B cell (primary cell): Measurements from ENCODE around the gene ITPRIPL1. TPM values are rescaled to one million over a fixed set of nuclear protein-coding genes. Genes with fewer than 3 reads are reported as not detected.
A peak's percentile ranks its signal among the peaks of the same experiment; 100 is the strongest.

Experiments used
- ATAC-seq: fragments of 200-7000 bp; cut with Tn5 transposase; one replicate; pipeline ENCODE4 v1.10.0; 2021; ENCODE audit warnings: low read depth, mild to moderate bottlenecking, moderate number of reproducible peaks, moderate library complexity
- CTCF ChIA-PET: fragments of 350-600 bp; sonication (Branson Sonifier 250); formaldehyde crosslinking; loops from one replicate; lab custom pipeline; 2021; ENCODE audit warnings: antibody characterized with exemption, inconsistent platforms; lab: Charles Lee
- POLR2A ChIA-PET: fragments of 350-600 bp; sonication (Branson Sonifier 250); formaldehyde crosslinking; loops from one replicate; lab custom pipeline; 2021; ENCODE audit warnings: antibody characterized with exemption; lab: Charles Lee
- DNase-seq: peaks from one replicate; pipeline ENCODE4 v3.0.0; 2013
- H2AFZ ChIP-seq: 2 replicates; pipeline ENCODE4 v1.6.1; 2012; ENCODE audit warnings: mild to moderate bottlenecking, low read depth, low read length; ENCODE audit not compliant: insufficient read depth, poor library complexity, severe bottlenecking
- H3K27ac ChIP-seq, 2 donors: 1 replicate in 1 of 2; 2 replicates in 1 of 2; pipeline ENCODE4 v1.5.1; 2012 to 2013; ENCODE audit warnings: low read length in 2 of 2, mild to moderate bottlenecking in 2 of 2, moderate library complexity in 1 of 2
- H3K27me3 ChIP-seq, 4 experiments: fragments of 200-600 bp in 1 of 4; sonication (generic) in 1 of 4; replicated peaks in 1 of 4; 1 replicate in 2 of 4; 2 replicates in 2 of 4; pipeline versions ENCODE4 v1.6.1 to v1.7.0; 2013 to 2016; ENCODE audit warnings: low read length in 3 of 4, mild to moderate bottlenecking in 2 of 4, mixed read lengths in 1 of 4, moderate library complexity in 1 of 4; ENCODE audit not compliant: insufficient read depth in 4 of 4, control insufficient read depth in 3 of 4; ENCODE audit errors: control extremely low read depth in 1 of 4
- H3K36me3 ChIP-seq, 2 experiments: replicated peaks in 1 of 2; 1 replicate in 1 of 2; 2 replicates in 1 of 2; pipeline versions ENCODE4 v1.6.1 to v1.7.1; 2013; ENCODE audit warnings: low read length in 1 of 2; ENCODE audit not compliant: insufficient read depth in 2 of 2, control insufficient read depth in 1 of 2; ENCODE audit errors: control extremely low read depth in 1 of 2, extremely low read depth in 1 of 2
- H3K4me1 ChIP-seq, 2 donors: fragments of 200-600 bp in 1 of 2; sonication (generic) in 1 of 2; 1 replicate in 1 of 2; 2 replicates in 1 of 2; pipeline versions ENCODE4 v1.5.1 to v1.6.1; 2013 to 2017; ENCODE audit warnings: low read length in 2 of 2; ENCODE audit not compliant: control insufficient read depth in 2 of 2, insufficient read depth in 2 of 2
- H3K4me2 ChIP-seq: replicated peaks from 2 replicates; pipeline ENCODE3; 2012; ENCODE audit warnings: mild to moderate bottlenecking, low read depth, low read length; ENCODE audit not compliant: poor library complexity, severe bottlenecking
- H3K4me3 ChIP-seq, 5 experiments: fragments of 200-600 bp in 1 of 5; sonication (generic) in 1 of 5; 1 replicate in 3 of 5; 2 replicates in 2 of 5; pipeline versions ENCODE4 v1.5.1 to v1.7.0; 2011 to 2016; ENCODE audit warnings: low read length in 4 of 5, mild to moderate bottlenecking in 4 of 5, low read depth in 2 of 5, control low read depth in 1 of 5, moderate library complexity in 1 of 5; ENCODE audit not compliant: insufficient read depth in 1 of 5; ENCODE audit errors: control extremely low read depth in 1 of 5, extremely low read depth in 1 of 5
- H3K79me2 ChIP-seq: fragments of 200-600 bp; sonication (generic); one replicate; pipeline ENCODE4 v1.6.0; 2016; ENCODE audit warnings: low read length; ENCODE audit not compliant: control insufficient read depth, insufficient read depth
- H3K9ac ChIP-seq: fragments of 200-600 bp; sonication (generic); 2 replicates; pipeline ENCODE4 v1.6.1; 2017; ENCODE audit warnings: mild to moderate bottlenecking, low read length, moderate library complexity
- H3K9me3 ChIP-seq, 3 donors: one replicate each; pipeline versions ENCODE4 v1.6.1 to v1.7.1; 2013; ENCODE audit warnings: low read length in 2 of 3; ENCODE audit not compliant: control insufficient read depth in 2 of 3, insufficient read depth in 1 of 3; ENCODE audit errors: control extremely low read depth in 1 of 3
- H4K20me1 ChIP-seq: 2 replicates; pipeline ENCODE4 v1.6.0; 2012; ENCODE audit warnings: mild to moderate bottlenecking, low read length; ENCODE audit not compliant: insufficient read depth, control insufficient read depth, poor library complexity, severe bottlenecking
- H3K27ac Mint-ChIP-seq: one replicate; pipeline ENCODE4 v1.8.0; 2021; ENCODE audit warnings: mixed read lengths
- H3K27me3 Mint-ChIP-seq: one replicate; pipeline ENCODE4 v1.8.0; 2021; ENCODE audit warnings: mixed read lengths
- H3K4me1 Mint-ChIP-seq: one replicate; pipeline ENCODE4 v1.8.0; 2021; ENCODE audit warnings: mixed read lengths
- H3K4me3 Mint-ChIP-seq: one replicate; pipeline ENCODE4 v1.8.0; 2021; ENCODE audit warnings: mixed read lengths
- H3K9me3 Mint-ChIP-seq: one replicate; pipeline ENCODE4 v1.8.0; 2022; ENCODE audit warnings: mixed read lengths; ENCODE audit not compliant: insufficient read depth
- CTCF ChIP-seq: fragments of 200-600 bp; IDR thresholded peaks from one replicate; pipeline ENCODE4 v1.8.0; 2022; ENCODE audit warnings: antibody characterized with exemption, mild to moderate bottlenecking
- EZH2 ChIP-seq: IDR thresholded peaks from 2 replicates; pipeline ENCODE4 v1.6.1; 2012; ENCODE audit warnings: borderline replicate concordance, low read depth, mild to moderate bottlenecking, moderate library complexity, low read length; ENCODE audit not compliant: insufficient read depth, poor library complexity, severe bottlenecking
- WGBS: methylation state at CpG from one replicate; pipeline ENCODE4 v1.1.5; 2013; ENCODE audit warnings: missing lambda C conversion rate; ENCODE audit not compliant: insufficient coverage; 5-methylcytosine and 5-hydroxymethylcytosine counted together
- intact Hi-C: fragments of 100-400 bp; cut with micrococcal nuclease; formaldehyde crosslinking; loops from one replicate; pipeline ENCODE4 v1.10.0; 2022
- polyA plus RNA-seq: library from polyadenylated mRNA; depleted of rRNA; stranded (reverse); fragments of >200 nt; gene quantifications from 2 replicates; pipeline ENCODE4 v1.2.3, GENCODE V29; 2012
- total RNA-seq, 2 donors: library from RNA; stranded (reverse); fragments of 120-200 nt in 1 of 2; gene quantifications; 1 replicate in 1 of 2; 2 replicates in 1 of 2; pipeline versions ENCODE4 v1.2.3 to v1.2.4, GENCODE V29; 2013 to 2022

Gene ITPRIPL1
- total and polyA plus RNA-seq, 2 donors (not counting 1 experiment from before 2014, with no cell fraction given) = 1.8 to 4.2 TPM

GRCh38 chr2:96359310-96359709 lies 34.2 kb downstream of the ITPRIPL1 start:
- no peaks in the 10 kb centered on the region for H3K27me3 Mint-ChIP-seq
- ATAC-seq (peak; percentile 51), DNase-seq (peak; percentile 25)
- Histone ChIP-seq H3K4me2 (no peak overlapping the region), H3K27ac (no peak overlapping the region), H3K9me3 (no peaks in the 10 kb centered on the region), H3K9ac (no peak overlapping the region), H3K4me3 (no peak overlapping the region), H3K36me3 (no peaks in the 10 kb centered on the region), H2AFZ (no peak overlapping the region), H3K79me2 (no peaks in the 10 kb centered on the region), H4K20me1 (no peaks in the 10 kb centered on the region), H3K27me3 (no peaks in the 10 kb centered on the region), H3K4me1 (no peaks in the 10 kb centered on the region)
- H3K4me1 Mint-ChIP-seq = no peaks in the 10 kb centered on the region
- no peak overlapping the region for H3K27ac Mint-ChIP-seq
- CTCF ChIA-PET = interaction anchor here (1.6 to 2.3 kb wide), 2 partner anchors 9 to 195 kb away, joined by 5 to 9 read pairs; no protein-coding TSS in a partner anchor
- WGBS = no CpG with 5 or more reads among the region's 2 CpGs
- no peak overlapping the region for H3K4me3 Mint-ChIP-seq
- intact Hi-C loops = no loop called here
- POLR2A ChIA-PET = no interaction called here
- H3K9me3 Mint-ChIP-seq = no peaks in the 10 kb centered on the region
- TF ChIP-seq EZH2 (no peak), CTCF (no peak)

- ATAC-seq (no peak), DNase-seq (no peak)
- Histone ChIP-seq H2AFZ (no peak overlapping the region), H3K27ac (no peak overlapping the region), H3K4me3 (no peak overlapping the region), H3K79me2 (no peaks in the 10 kb centered on the region), H4K20me1 (no peaks in the 10 kb centered on the region), H3K4me2 (no peak overlapping the region), H3K4me1 (no peaks in the 10 kb centered on the region), H3K9ac (no peak overlapping the region), H3K27me3 (no peaks in the 10 kb centered on the region), H3K36me3 (no peaks in the 10 kb centered on the region), H3K9me3 (no peaks in the 10 kb centered on the region)
- WGBS = no CpG with 5 or more reads among the region's 1 CpG
- TF ChIP-seq CTCF (no peak), EZH2 (no peak)
- Mint-ChIP-seq H3K27ac (no peak overlapping the region), H3K4me3 (no peak overlapping the region), H3K9me3 (no peaks in the 10 kb centered on the region), H3K4me1 (no peaks in the 10 kb centered on the region), H3K27me3 (no peaks in the 10 kb centered on the region)
- ChIA-PET CTCF (interaction anchor here (1.6 to 2.3 kb wide), 2 partner anchors 9 to 195 kb away, joined by 5 to 9 read pairs; no protein-coding TSS in a partner anchor), POLR2A (no interaction called here)
- intact Hi-C loops = no loop called here
Measured at GRCh38 chr2:96359866-96360265, 34.7 kb downstream of the ITPRIPL1 start.
